A673 (cell line): ENCODE data around the gene SGTA. TPM values are rescaled to one million over a fixed set of nuclear protein-coding genes. Genes with fewer than 3 reads are reported as not detected.

ENCODE experiments used
- BruUV-seq: library from RNA; stranded (reverse); fragments of 400-500 nt; replicated peaks from 2 replicates; lab custom pipeline; 2021; lab: Mats Ljungman, UMichigan
- CTCF ChIA-PET: fragments of 300-600 bp; sonication (Branson Sonifier 250); formaldehyde crosslinking; loops from one replicate; lab custom pipeline; 2022; ENCODE audit warnings: antibody characterized with exemption; lab: Charles Lee
- POLR2A ChIA-PET: fragments of 300-600 bp; sonication (Branson Sonifier 250); formaldehyde crosslinking; loops from one replicate; lab custom pipeline; 2022; ENCODE audit warnings: antibody characterized with exemption; ENCODE audit not compliant: low non-redundant PET; lab: Charles Lee
- DNase-seq: peaks from one replicate; pipeline ENCODE4 v3.0.0-alpha.2; 2015; ENCODE audit warnings: low spot score
- H3K27ac ChIP-seq: fragments of 200-600 bp; sonication (generic); 2 replicates; pipeline ENCODE4 v1.5.1; 2016; ENCODE audit warnings: mixed run types, low read depth, mild to moderate bottlenecking, mixed read lengths, antibody characterized with exemption, low read length; ENCODE audit not compliant: poor library complexity, severe bottlenecking
- H3K27me3 ChIP-seq: fragments of 200-600 bp; sonication (generic); replicated peaks from 2 replicates; pipeline ENCODE4 v1.6.1; 2017; ENCODE audit warnings: mixed run types, low read depth, mild to moderate bottlenecking, mixed read lengths, antibody characterized with exemption, low read length; ENCODE audit not compliant: insufficient read depth, poor library complexity
- H3K36me3 ChIP-seq: fragments of 200-600 bp; sonication (generic); 2 replicates; pipeline ENCODE4 v1.6.1; 2016; ENCODE audit warnings: mixed run types, mild to moderate bottlenecking, mixed read lengths, antibody characterized with exemption, low read length; ENCODE audit not compliant: insufficient read depth, poor library complexity, severe bottlenecking
- H3K4me1 ChIP-seq: fragments of 200-600 bp; sonication (generic); 2 replicates; pipeline ENCODE4 v1.6.1; 2017; ENCODE audit warnings: mixed run types, mild to moderate bottlenecking, mixed read lengths, antibody characterized with exemption, low read length; ENCODE audit not compliant: insufficient read depth, poor library complexity, severe bottlenecking
- H3K4me3 ChIP-seq: fragments of 200-600 bp; sonication (generic); 2 replicates; pipeline ENCODE4 v1.5.1; 2016; ENCODE audit warnings: low read depth, mixed run types, mild to moderate bottlenecking, mixed read lengths, low read length; ENCODE audit not compliant: poor library complexity, severe bottlenecking
- H3K9me3 ChIP-seq: fragments of 200-600 bp; sonication (generic); 2 replicates; pipeline ENCODE4 v1.6.1; 2016; ENCODE audit warnings: mixed run types, low read depth, mild to moderate bottlenecking, mixed read lengths, antibody characterized with exemption, low read length; ENCODE audit not compliant: poor library complexity, severe bottlenecking
- EZH2 ChIP-seq: fragments of 200-600 bp; sonication (generic); IDR thresholded peaks from 2 replicates; pipeline ENCODE4 v1.6.1; 2017; ENCODE audit warnings: borderline replicate concordance, low read depth, mild to moderate bottlenecking, mixed read lengths, antibody characterized with exemption, low read length; ENCODE audit not compliant: poor library complexity, severe bottlenecking
- intact Hi-C: fragments of 100-400 bp; cut with micrococcal nuclease; formaldehyde crosslinking; loops from one replicate; pipeline ENCODE4 v1.10.0; 2022; ENCODE audit not compliant: unreplicated experiment
- total RNA-seq: library from RNA; stranded (reverse); gene quantifications from 2 replicates; pipeline ENCODE4 v1.2.3, GENCODE V29; 2021
- TF ChIP-seq, protein P1 (sequence below): fragments of 300-800, 200-600 bp; sonication (generic); conservative IDR thresholded peaks from 2 replicates; pipeline ENCODE4 v1.5.1; 2017; ENCODE audit warnings: low read depth, mild to moderate bottlenecking, antibody characterized with exemption, low read length, moderate library complexity, mixed read lengths

The SGTA gene
- total RNA-seq, 1 experiment from 2014 or later, result 106 TPM

DNA sequence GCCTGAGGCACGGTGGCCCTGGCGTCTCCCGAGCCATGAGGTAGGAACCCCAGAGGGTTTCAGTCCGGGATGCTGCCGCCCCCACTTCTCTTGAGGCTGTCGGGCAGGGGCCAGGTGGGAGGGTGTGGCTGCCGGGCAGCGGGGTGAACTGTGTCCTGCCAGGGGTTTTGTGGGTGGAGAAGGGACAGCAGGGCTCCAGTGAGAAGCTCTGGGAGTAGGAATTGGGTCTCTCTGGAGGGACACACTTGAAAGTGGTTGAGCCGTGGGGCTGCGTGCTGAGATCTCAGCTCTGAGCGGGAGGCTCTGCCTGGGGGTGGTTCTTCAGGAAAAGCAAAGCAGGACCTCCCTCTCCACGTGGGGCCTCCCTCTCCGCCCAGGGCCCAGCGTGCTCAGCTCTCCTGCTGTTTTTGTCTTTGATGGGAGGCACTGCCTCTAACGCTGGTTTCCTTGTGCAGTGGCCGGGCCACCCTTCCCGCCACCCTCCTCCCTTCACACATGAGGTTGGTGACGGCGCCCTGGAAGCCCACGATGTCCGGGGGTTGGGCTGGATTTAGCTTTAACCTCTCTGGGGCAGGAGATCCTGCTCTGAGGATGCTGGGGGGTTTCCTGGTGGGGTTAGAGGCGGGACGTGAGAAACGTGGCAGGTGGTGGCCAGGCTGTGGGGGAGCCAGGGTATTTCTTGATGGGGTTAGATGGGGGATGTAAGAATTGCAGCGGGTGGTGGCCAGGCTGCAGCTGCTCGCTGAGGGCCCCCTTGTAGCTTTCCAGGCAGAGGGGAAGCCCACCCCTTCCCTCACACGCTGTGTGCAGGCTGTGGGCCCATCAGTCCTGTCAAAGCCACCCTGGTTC, 21.3 kb upstream of the SGTA start:
- intact Hi-C loops, result no loop called here
- no TSS peak for BruUV-seq
- ChIA-PET CTCF (no interaction called here), POLR2A (no interaction called here)
- H3K27ac ChIP-seq, result no peak overlapping the region
- peak; percentile 42 for DNase-seq
- H3K4me3 ChIP-seq, result no peak overlapping the region
- peaks cover 34% of the 10 kb centered on the region for H3K36me3 ChIP-seq
- TF ChIP-seq, protein P1, sequence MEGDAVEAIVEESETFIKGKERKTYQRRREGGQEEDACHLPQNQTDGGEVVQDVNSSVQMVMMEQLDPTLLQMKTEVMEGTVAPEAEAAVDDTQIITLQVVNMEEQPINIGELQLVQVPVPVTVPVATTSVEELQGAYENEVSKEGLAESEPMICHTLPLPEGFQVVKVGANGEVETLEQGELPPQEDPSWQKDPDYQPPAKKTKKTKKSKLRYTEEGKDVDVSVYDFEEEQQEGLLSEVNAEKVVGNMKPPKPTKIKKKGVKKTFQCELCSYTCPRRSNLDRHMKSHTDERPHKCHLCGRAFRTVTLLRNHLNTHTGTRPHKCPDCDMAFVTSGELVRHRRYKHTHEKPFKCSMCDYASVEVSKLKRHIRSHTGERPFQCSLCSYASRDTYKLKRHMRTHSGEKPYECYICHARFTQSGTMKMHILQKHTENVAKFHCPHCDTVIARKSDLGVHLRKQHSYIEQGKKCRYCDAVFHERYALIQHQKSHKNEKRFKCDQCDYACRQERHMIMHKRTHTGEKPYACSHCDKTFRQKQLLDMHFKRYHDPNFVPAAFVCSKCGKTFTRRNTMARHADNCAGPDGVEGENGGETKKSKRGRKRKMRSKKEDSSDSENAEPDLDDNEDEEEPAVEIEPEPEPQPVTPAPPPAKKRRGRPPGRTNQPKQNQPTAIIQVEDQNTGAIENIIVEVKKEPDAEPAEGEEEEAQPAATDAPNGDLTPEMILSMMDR, result no peak
- TF ChIP-seq EZH2, result no peak
- H3K9me3 ChIP-seq, result no peaks in the 10 kb centered on the region
- H3K4me1 ChIP-seq, result peaks cover 5% of the 10 kb centered on the region
- no peaks in the 10 kb centered on the region for H3K27me3 ChIP-seq

DNA sequence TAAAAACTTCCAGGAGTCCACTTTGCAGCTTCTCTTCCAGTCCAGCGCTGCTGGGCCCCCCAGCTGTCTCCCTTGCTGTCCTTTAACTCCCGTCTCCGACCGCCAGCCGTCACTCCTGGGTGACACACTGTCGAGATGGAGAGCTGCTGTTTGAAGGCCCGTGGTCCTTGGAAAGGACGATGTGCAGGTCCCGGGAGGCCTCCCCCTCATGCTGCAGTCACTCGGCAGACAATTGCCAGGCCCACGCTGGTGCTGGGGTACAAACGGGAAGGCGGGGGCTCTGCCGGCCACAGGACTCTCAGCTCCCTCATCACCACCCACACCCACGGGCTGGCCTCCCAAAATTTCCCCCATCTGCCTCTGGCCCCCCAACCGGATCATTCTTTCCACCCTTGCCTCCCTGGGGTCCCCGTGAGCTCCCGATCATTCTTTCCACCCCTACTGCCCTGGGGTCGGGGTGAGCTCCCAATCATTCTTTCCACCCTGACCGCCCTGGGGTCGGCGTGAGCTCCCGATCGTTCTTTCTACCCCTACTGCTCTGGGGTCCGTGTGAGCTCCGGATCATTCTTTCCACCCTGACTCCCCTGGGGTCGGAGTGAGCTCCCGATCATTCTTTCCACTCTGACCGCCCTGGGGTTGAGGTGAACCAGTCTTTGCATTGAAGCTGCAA, 20.5 kb upstream of the SGTA start:
- Histone ChIP-seq H3K27me3 (no peaks in the 10 kb centered on the region), H3K9me3 (no peaks in the 10 kb centered on the region), H3K27ac (no peak overlapping the region), H3K4me3 (no peak overlapping the region), H3K4me1 (peaks cover 5% of the 10 kb centered on the region), H3K36me3 (peaks cover 33% of the 10 kb centered on the region)
- intact Hi-C loops, result no loop called here
- POLR2A ChIA-PET, result no interaction called here
- no TSS peak for BruUV-seq
- CTCF ChIA-PET, result no interaction called here
- no peak for TF ChIP-seq EZH2
- TF ChIP-seq, protein P1, result no peak
- no peak for DNase-seq

DNA sequence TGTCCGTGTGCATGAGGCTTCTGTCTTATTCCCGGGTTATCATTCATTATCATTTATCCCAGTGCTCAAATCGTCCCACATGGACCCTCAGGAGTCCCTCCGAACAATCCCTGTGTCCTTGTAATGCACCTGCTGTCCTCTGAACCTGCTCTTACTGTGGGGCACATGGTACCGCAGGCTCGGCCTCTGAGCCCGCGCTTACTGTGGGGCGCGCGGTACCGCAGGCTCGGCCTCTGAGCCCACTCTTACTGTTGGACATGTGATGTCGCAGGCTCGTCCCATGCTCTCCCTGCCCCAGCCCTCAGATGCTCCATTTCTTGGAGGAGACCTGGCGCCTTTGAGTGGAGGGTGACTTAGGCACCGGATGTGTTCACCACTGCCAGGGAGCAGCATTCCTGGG, 19.8 kb upstream of the SGTA start:
- Histone ChIP-seq H3K4me3 (no peak overlapping the region), H3K27me3 (no peaks in the 10 kb centered on the region), H3K27ac (no peak overlapping the region), H3K36me3 (peaks cover 39% of the 10 kb centered on the region), H3K4me1 (peaks cover 5% of the 10 kb centered on the region), H3K9me3 (no peaks in the 10 kb centered on the region)
- no peak for DNase-seq
- no TSS peak for BruUV-seq
- ChIA-PET POLR2A (no interaction called here), CTCF (no interaction called here)
- intact Hi-C loops, result no loop called here
- TF ChIP-seq, protein P1, result no peak
- TF ChIP-seq EZH2, result no peak
